ENCODE data around the gene C14orf180.

C14orf180 gene

DNA sequence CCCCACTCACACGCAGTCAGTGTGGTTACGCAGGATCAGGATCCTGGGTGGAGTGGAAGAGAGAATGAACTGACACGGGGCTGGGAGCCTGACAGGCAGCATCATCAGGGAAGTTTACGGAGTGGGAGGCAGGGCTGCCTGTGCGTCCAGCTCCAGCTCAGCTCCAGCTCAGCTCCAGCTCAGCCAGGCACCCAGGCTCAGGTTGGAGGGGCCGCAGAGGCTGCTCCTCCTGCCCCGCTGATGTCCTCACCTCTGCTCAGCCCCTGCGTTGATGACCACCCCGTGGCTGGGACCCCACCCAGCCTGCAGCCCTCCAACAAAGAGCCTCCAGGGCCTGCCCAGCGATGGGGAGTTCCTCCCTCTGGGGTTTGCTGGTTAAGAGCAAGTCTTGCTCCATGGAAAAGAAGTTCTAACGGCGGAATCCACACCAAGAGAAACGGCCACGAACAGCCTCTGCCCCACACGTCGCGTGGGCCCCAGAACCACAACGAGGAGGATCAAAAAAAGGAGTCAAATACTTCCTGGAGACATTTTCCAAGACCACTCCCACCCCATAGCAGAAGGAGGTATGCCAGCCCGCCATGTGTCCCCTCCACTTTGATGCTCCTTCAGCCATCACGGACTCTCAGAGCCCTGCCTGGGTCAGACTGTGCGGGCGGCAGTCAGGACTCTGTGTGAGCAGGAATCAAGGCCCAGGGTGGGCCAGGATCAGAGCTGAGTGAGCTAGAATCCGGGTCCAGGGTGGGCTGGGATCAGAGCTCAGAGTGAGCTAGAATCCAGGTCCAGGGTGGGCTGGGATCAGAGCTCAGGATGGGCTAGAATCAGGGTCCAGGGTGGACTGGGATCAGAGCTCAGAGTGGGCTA, 17.7 kb upstream of the C14orf180 start:
- DNase-seq = no peak

- DNase-seq = no peak
These were observed 17.0 kb upstream of the C14orf180 start for GRCh38 chr14:104562606-104563005.

DNA sequence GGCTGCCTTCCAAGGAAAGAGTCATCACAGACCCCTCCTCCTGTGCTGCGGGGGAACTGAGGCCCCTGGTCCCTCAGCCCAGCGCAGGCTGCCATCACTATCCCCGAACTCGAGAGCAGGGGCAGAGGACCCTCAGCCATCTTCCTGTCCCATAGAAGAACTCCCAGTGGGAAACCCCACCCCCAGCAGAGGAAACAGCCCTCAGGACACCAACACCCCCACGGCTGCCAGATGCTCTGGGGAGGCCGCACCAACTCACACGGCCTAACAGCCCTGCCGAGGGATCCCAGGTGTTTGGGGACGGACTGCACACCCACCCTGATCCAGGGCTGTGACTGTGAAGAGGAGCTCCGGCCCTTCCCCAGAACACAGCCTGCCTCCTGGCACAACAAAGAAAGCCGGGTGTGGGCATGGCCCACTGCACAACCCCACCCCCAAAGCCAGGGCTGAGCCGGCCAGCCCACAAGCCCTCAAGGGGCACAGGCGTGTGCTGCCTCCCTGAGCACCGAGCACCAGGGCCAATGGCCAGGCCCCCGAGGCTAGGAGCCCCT, 16.3 kb upstream of the C14orf180 start:
- no peak for DNase-seq

DNA sequence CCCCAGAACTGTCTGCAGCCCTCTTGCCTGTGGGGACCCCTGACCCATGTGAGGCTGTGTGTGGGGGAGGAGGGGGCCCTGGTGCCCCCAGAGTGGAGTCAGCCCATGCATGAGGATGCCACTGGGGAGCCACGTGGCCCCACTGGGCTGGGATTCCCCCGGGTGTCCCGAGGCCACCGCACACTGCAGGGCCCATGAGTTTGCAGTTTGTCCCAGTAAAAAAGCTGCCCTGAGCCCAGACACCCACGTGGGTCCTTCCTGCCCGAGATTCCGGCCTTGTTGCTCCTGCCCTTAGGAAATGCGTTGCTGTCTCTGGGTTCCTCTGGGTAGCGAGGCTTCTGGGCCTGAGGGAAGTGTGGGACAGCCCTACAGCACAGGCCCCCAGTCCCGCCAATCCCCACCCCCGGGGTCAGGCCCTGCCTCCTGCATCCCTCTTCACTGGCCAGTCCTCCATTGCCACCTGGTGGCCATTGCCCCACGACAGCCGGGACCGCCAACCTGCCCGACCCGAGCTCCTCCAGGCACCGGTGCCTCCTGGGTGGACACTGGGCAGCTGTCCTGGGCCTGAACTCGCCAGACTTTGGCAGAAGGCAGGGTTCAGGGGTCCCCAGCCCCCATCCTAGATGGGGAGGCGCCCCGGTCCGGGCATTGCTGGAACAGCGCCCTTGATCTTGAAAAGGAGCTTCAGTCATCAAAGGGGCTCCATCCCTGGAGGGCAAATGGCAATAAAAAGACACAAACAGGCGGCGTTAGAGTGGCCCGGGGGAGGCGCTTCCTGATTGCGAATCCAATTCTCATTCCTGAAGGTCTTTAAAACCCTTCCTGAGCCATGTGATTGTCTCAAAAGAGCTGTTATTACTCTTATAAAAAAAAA, 15.6 kb upstream of the C14orf180 start:
- DNase-seq = peak; percentile 30

GRCh38 chr14:104564744-104565679, 14.6 kb upstream of the C14orf180 start:
- DNase-seq = no peak

- DNase-seq = no peak
These were observed 12.2 kb upstream of the C14orf180 start for GRCh38 chr14:104567141-104567956.

- DNase-seq = no peak
These were observed 11.7 kb upstream of the C14orf180 start for GRCh38 chr14:104567957-104568225.

DNA sequence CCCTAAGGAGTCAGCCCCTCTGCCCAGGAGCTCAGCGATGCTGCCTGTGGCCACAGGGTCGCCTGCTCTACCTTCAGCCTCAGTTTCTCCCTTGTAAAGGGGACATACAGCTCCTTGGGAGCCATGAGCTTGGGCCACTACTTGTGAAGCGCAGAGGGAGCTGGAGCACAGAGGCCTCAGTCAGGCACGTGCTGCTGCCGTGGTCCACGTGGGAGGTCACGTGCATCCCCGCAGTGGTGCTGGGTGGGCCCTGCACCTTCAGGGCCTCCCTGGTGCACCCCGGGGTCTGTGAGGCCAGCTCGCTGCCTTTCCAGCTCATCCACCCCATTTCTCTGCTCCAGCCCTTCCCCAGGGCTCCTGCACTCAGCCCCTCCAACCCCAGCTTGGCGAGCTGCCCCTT, 10.9 kb upstream of the C14orf180 start:
- no peak for DNase-seq

DNA sequence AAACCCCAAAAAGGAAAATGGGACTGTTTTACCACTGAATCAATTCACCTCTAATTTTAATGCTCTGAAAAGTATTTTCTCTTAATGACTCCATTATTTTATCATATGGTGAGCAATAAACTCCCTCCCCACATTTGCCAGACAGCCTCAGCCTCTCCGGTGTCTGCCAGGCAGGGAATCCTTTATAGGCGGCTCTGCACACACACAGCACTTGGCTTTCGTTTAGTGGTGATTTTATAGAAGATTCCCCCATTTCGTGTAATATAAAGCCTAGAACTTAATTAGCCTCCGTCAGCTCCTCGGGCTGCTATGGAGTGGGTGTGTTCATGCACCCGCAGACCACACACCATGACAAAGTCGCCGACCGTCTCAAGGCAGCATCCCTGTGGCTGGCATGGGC, 10.1 kb upstream of the C14orf180 start:
- DNase-seq = no peak

- DNase-seq = no peak
These were observed 8.3 kb upstream of the C14orf180 start for GRCh38 chr14:104571246-104571645.

GRCh38 chr14:104572024-104572626, 7.4 kb upstream of the C14orf180 start:
- DNase-seq = no peak

- no peak for DNase-seq
These were observed 6.9 kb upstream of the C14orf180 start for GRCh38 chr14:104572668-104573067.

- no peak for DNase-seq
These were observed 5.6 kb upstream of the C14orf180 start for GRCh38 chr14:104573930-104574329.

DNA sequence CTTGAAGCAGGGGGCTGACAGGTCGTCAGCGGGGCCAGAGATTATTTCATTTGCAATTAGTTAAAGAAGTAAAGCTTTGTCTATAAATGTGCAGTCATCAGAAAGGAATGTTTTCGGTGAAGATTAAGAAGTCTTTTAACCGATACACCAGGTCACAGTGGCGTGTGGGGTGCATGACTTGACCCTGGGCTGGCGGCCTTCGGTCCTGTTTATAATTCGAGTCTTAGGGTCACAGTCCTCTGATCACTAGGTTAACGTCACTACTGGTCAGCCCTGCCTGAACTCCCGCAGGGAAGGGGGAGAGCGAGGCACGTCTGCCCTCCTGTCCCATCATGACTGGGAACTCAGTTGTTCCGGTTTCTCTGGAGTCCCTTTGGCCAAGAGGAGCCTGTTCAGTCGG, 5.0 kb upstream of the C14orf180 start:
- no peak for DNase-seq

- no peak for DNase-seq
These were observed 4.5 kb upstream of the C14orf180 start for GRCh38 chr14:104574978-104575583.

- DNase-seq = no peak
These were observed 3.2 kb upstream of the C14orf180 start for GRCh38 chr14:104576232-104576969.

- no peak for DNase-seq
These were observed 2.6 kb upstream of the C14orf180 start for GRCh38 chr14:104576970-104577332.

- DNase-seq = no peak
These were observed 2.1 kb upstream of the C14orf180 start for GRCh38 chr14:104577426-104577825.

- no peak for DNase-seq
These were observed 1.7 kb upstream of the C14orf180 start for GRCh38 chr14:104577847-104578301.

DNA sequence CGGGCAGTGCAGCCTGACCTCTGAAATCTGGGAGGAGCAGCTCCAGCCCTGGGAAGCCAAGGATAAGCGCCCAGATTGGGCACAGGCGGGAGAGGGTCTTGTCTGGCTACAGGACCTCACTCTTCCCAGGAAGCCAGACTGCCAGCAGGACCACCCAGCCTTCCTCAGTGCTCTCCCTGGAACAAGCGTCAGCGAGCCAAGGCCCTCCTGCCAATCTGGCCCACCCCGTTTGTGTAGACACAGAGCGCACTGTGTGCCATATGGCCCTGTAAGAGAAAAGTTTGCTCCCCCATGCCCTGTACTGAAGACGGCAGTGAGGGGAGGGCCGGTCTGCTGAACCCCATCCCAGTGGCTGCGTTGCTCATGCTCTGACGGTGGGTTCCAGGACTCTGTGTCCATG, 1.2 kb upstream of the C14orf180 start:
- DNase-seq = no peak
